Ovary (tissue), 9 donors: Measurements from ENCODE around the gene HOXD1. TPM values are rescaled to one million over a fixed set of nuclear protein-coding genes. Genes with fewer than 3 reads are reported as not detected.
A peak's percentile ranks its signal among the peaks of the same experiment; 100 is the strongest.

Experiments used
- DNase-seq, 5 donors: peaks; one replicate each; pipeline ENCODE4 v3.0.0-alpha.2; 2019 to 2020
- H3K27ac ChIP-seq, 2 donors: fragments of 200-600 bp; one replicate each; pipeline versions ENCODE4 v1.5.1 to v1.8.0; 2019 to 2022
- H3K27me3 ChIP-seq: fragments of 200-600 bp; one replicate; pipeline ENCODE4 v1.8.0; 2022
- H3K36me3 ChIP-seq: fragments of 200-600 bp; sonication (generic); one replicate; pipeline ENCODE4 v1.5.1; 2019
- H3K4me1 ChIP-seq: one replicate; pipeline ENCODE4 v1.8.1; 2013; ENCODE audit warnings: mild to moderate bottlenecking, moderate library complexity; ENCODE audit not compliant: insufficient read depth
- H3K4me3 ChIP-seq: fragments of 200-600 bp; sonication (generic); one replicate; pipeline ENCODE4 v1.5.1; 2017
- H3K9me3 ChIP-seq, 2 donors: fragments of 200-600 bp in 1 of 2; sonication (generic) in 1 of 2; one replicate each; pipeline versions ENCODE4 v1.5.1 to v1.8.1; 2013 to 2019; ENCODE audit warnings: mild to moderate bottlenecking in 1 of 2, moderate library complexity in 1 of 2
- CTCF ChIP-seq, 3 donors: fragments of 450-650 bp in 2 of 3; fragments of 200-600 bp in 1 of 3; IDR thresholded peaks; one replicate each; pipeline versions ENCODE4 v1.5.1 to v1.8.0; 2016 to 2022; ENCODE audit warnings: antibody characterized with exemption in 3 of 3, mild to moderate bottlenecking in 1 of 3
- EP300 ChIP-seq: sonication (generic); formaldehyde crosslinking; IDR thresholded peaks from one replicate; pipeline ENCODE4 v1.6.1; 2017; ENCODE audit warnings: antibody characterized with exemption
- POLR2A ChIP-seq: fragments of 450-650 bp; IDR thresholded peaks from one replicate; pipeline ENCODE4 v1.6.1; 2017; ENCODE audit warnings: antibody characterized with exemption, mild to moderate bottlenecking, moderate library complexity
- WGBS, 3 donors: extraction: QIAGEN DNeasy Blood & Tissue Kit in 1 of 3; methylation state at CpG; one replicate each; pipeline versions ENCODE4 v1.1.5 to v1.1.7; 2013 to 2017; 5-methylcytosine and 5-hydroxymethylcytosine counted together
- intact Hi-C, 4 donors: fragments of 100-400 bp; cut with DNase I; formaldehyde crosslinking; loops; one replicate each; pipeline versions ENCODE4 v1.11.0 to v1.15.1; 2022 to 2023
- polyA plus RNA-seq, 2 donors: library from polyadenylated mRNA; stranded (reverse); fragments of 200-250 nt in 1 of 2; fragments of 350-450 nt in 1 of 2; fragmentation: Illumina TruSeq in 1 of 2; extraction: RNeasy Lipid Tissue Mini Kit (QIAGEN cat#74804) in 1 of 2; gene quantifications; one replicate each; pipeline ENCODE4 v1.2.3, GENCODE V29; 2013 to 2014
- total RNA-seq, 7 donors: library from RNA; depleted of rRNA in 2 of 7; stranded (reverse); fragments of >200 nt in 2 of 7; fragmentation: NEBNext Ultra II Directional in 3 of 7; extraction: Animal tissue kit (Norgen Biotek cat#: 25700) in 3 of 7; gene quantifications; one replicate each; pipeline versions ENCODE4 v1.1.0 to v1.2.4, GENCODE V29; 2016 to 2023
- donor health status: DM: no; HTN: no; CAD: no; lungs with moderate emphysema.
- donor health status: DM: no; HTN: no; CAD: no.
- donor health status: Bipolar disorder and iron deficiency.
- donor health status: DM: yes; HTN: yes; CAD: no.
- donor health status: DM: no; HTN: no; CAD: no.
- donor health status: DM: yes; HTN: yes; CAD: no.

Gene HOXD1
- total and polyA plus RNA-seq, 9 donors, result 0.23 to 5.3 (median 0.55) TPM

- no peak for TF ChIP-seq EP300
- TF ChIP-seq POLR2A, result no peak
- no peak for TF ChIP-seq CTCF (IDR thresholded peaks at IDR 0.05)
- Histone ChIP-seq H3K27me3 (no peaks in the 10 kb centered on the region), H3K27ac (no peak overlapping the region), H3K36me3 (no peaks in the 10 kb centered on the region), H3K9me3 (no peaks in the 10 kb centered on the region), H3K4me3 (no peak overlapping the region), H3K4me1 (peaks cover 3% of the 10 kb centered on the region)
- 72 to 88% (median 74%) methylated on average over 2 of the region's 2 CpGs for WGBS, 3 donors
- intact Hi-C loops, result no loop called here
- no peak for DNase-seq
These were observed 18.8 kb upstream of the HOXD1 start for GRCh38 chr2:176169711-176170110.

GRCh38 chr2:176170602-176171305 lies 17.7 kb upstream of the HOXD1 start:
- peak overlapping the region in 1 of 2 donors; percentile 17 for H3K27ac ChIP-seq
- H3K4me3 ChIP-seq, result no peak overlapping the region
- 90 to 97% (median 94%) methylated on average over 1 of the region's 1 CpG for WGBS, 3 donors
- DNase-seq, result peak in 2 of 5 donors; percentile 13 to 21
- H3K4me1 ChIP-seq, result no peaks in the 10 kb centered on the region
- H3K9me3 ChIP-seq, result no peaks in the 10 kb centered on the region
- H3K36me3 ChIP-seq, result no peaks in the 10 kb centered on the region
- no peaks in the 10 kb centered on the region for H3K27me3 ChIP-seq
- intact Hi-C loops, result no loop called here
- TF ChIP-seq CTCF (IDR thresholded peaks at IDR 0.05) (no peak), POLR2A (no peak), EP300 (no peak)

GRCh38 chr2:176171351-176172006 lies 17.0 kb upstream of the HOXD1 start:
- no peaks in the 10 kb centered on the region for H3K36me3 ChIP-seq
- H3K27ac ChIP-seq, result peak overlapping the region in 1 of 2 donors; percentile 72
- no peaks in the 10 kb centered on the region for H3K4me1 ChIP-seq
- no peaks in the 10 kb centered on the region for H3K9me3 ChIP-seq
- no peak for TF ChIP-seq CTCF (IDR thresholded peaks at IDR 0.05)
- TF ChIP-seq POLR2A, result no peak
- TF ChIP-seq EP300, result no peak
- peak in 2 of 5 donors; percentile 52 to 61 for DNase-seq
- H3K27me3 ChIP-seq, result no peaks in the 10 kb centered on the region
- intact Hi-C loops, result no loop called here
- peak overlapping the region; percentile 27 for H3K4me3 ChIP-seq
- 60 to 80% (median 64%) methylated on average over 51 of the region's 51 CpGs for WGBS, 3 donors

GRCh38 chr2:176172007-176172894 lies 16.2 kb upstream of the HOXD1 start:
- Histone ChIP-seq H3K4me1 (no peaks in the 10 kb centered on the region), H3K27me3 (no peaks in the 10 kb centered on the region), H3K27ac (peak overlapping the region in 1 of 2 donors; percentile 72), H3K9me3 (no peaks in the 10 kb centered on the region), H3K36me3 (no peaks in the 10 kb centered on the region), H3K4me3 (peak overlapping the region; percentile 27)
- WGBS, 3 donors, result 66 to 88% (median 80%) methylated on average over 60 of the region's 60 CpGs
- no peak for TF ChIP-seq POLR2A
- no peak for TF ChIP-seq CTCF (IDR thresholded peaks at IDR 0.05)
- no peak for TF ChIP-seq EP300
- intact Hi-C loops, result no loop called here
- peak in 2 of 5 donors; percentile 15 to 26 for DNase-seq
